GM19372 (cell line): Measurements from ENCODE around the gene SASH3.
"Not testable (repeated sequence)": the region's sequence is repeated elsewhere in the genome, so short reads cannot be mapped to it uniquely, and the experiment has no call there.

Source experiments
- ATAC-seq: cut with Tn5 transposase; IDR thresholded peaks from one replicate; pipeline ENCODE4 v1.9.1; 2021; ENCODE audit warnings: mild to moderate bottlenecking, low read depth, moderate library complexity; ENCODE audit not compliant: unreplicated experiment

Gene SASH3

GRCh38 chrX:129779747-129780146, at the start of gene SASH3:
Gene SASH3 (plus strand): TSS chrX:129779949. CDS start chrX:129780098, 149 bp downstream.
- ATAC-seq = peak; percentile 24

- no peak for ATAC-seq
These were observed 48.5 kb upstream of the SASH3 start for GRCh38 chrX:129731228-129731627.

DNA sequence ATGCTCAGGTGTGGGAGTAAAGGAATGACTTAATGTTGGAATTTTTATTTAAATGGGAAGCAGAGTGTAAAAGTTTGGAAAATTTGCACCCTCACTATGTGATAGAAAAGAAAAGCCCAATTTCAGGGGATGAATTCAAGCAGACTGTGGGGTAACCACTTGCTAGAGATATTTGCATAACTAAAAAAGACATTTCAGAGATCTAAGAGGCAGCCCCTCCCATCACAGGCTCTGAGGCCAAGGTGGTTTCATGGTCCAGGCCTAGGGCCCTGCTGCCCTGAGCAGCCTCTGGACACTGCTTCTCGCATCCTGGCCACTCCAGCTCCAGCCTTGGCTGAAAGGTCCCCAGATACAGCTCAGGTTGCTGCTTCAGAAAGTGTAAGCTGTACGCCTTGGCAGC, 46.9 kb upstream of the SASH3 start:
- ATAC-seq = no peak

DNA sequence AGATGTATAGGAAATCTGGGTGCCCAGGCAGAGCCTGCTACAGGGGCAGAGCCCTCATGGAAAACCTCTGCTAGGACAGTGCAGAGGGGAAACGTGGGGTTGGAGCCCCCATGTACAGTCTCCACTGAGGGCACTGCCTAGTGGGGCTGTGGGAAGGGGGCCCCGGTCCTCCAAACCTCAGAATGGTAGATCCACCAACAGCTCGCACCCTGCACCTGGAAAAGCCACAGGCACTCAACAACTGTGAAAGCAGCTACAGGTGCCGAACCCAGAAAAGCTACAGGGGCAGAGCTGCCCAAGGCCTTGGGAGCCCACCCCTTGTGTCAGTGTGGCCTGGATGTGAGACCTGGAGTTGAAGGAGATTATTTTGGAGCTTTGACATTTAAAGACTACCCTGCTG, 46.4 kb upstream of the SASH3 start:
- no peak for ATAC-seq

- ATAC-seq = no peak
These were observed 43.3 kb upstream of the SASH3 start for GRCh38 chrX:129736491-129736890.

- no peak for ATAC-seq
These were observed 41.8 kb upstream of the SASH3 start for GRCh38 chrX:129737916-129738315.

GRCh38 chrX:129738466-129739308, 41.1 kb upstream of the SASH3 start, which contains the start of gene XPNPEP2:
Gene XPNPEP2 (plus strand): TSS chrX:129738979. CDS start chrX:129739214, 235 bp downstream.
- no peak for ATAC-seq

DNA sequence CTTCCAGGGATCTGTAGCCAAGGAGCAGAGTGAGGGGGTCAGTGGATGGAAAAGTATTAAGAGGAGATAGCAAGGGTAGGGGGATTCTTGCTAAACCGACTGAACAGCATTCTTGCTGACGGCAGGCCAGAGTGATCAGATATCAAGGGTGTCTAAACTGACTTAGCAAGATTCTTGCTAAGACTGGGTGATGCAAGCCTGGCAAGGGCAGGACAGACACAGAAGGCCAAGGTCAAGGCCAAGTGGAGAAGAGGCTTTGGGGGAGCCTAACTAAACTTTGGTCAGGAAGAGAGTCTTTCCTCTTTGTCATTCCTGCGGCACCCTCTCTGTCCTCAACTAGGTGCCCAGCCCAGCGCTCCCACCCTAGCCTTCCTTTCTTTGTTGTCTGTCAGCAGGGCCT, 40.2 kb upstream of the SASH3 start:
- no peak for ATAC-seq

GRCh38 chrX:129741880-129742758, 37.6 kb upstream of the SASH3 start:
- ATAC-seq = no peak

GRCh38 chrX:129742759-129743152, 37.0 kb upstream of the SASH3 start:
- not testable (repeated sequence) for ATAC-seq

- no peak for ATAC-seq
These were observed 35.9 kb upstream of the SASH3 start for GRCh38 chrX:129743821-129744220.

DNA sequence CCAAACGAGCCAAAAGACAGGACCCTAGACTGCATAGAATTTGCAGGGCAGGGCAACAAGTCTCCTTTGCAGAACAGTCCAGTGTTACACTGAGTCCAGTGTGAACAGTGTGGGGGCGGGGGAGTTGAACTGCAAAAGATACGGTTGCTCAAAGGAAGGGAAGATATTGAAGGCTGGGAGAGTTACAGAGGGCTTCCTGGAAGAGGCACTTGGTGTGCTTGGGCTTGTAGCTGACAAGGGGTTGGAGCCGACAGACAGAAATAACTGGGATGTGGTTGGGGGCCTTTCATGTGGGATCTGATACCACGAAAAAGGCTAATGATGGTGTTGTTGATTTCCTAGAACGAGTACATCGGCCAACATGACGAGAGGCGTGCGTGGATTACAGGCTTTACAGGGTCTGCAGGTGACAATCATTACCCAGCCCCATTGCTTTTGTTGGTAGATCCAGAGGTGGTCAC, 34.9 kb upstream of the SASH3 start:
- ATAC-seq = no peak

DNA sequence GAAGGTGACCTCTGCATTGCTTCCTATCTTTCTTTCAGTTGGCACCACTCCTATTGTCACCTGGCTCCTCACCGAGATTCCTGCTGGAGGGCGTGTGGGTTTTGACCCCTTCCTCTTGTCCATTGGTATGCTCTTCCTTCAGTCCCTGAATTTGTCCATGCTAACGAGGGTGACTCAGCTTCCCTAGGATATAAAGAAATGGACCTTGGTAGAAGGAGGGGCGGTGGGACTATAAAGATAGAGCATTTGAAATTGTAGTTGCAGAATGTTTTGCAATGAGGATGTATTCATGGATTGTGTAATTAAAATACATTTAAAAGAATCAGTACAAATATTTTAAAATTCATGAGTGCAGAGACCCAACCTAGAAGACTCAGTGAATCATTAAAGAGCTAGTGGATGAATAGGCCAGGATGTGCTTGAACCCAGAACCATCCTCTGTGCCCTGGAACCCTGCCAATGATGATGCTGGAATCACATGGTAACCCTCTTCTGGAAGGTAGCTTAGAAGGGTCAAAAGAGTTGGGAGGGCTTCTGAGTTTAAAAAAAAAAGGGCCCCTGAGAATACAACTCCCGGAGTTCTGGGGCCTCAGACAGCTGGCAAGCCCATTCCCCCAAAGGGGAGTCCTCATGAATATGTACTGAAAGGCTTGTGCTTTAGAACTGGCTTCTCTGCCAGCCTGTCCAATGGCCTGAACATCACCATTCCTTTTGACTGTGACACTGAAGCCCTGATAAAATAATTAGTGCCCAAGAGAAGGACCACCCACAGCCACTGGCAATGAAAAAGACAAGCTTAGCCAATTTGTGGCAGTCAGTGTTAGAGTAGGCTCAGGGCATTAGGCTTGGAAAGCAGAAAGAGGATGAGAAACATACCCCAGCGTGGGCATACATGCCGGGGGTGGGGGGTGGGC, 32.9 kb upstream of the SASH3 start:
- ATAC-seq = no peak

DNA sequence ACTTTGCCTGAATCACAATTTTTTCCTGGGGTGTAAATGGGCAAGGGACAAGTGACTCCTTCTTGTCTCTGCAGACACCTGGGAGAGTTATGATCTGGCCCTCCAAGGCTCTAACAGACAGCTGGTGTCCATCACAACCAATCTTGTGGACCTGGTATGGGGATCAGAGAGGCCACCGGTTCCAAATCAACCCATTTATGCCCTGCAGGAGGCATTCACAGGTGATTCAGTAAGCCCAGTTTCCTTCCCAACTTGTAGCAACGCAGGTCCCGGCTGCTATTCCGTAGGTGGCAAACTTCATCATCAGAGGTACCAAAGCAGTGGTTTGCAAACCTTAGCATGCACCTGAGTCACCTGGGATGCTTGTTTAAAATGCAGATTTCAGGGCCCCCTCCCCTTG, 32.2 kb upstream of the SASH3 start:
- no peak for ATAC-seq

GRCh38 chrX:129748305-129748704, 31.4 kb upstream of the SASH3 start:
- no peak for ATAC-seq

GRCh38 chrX:129749069-129749468, 30.7 kb upstream of the SASH3 start:
- no peak for ATAC-seq

GRCh38 chrX:129750971-129751370, 28.8 kb upstream of the SASH3 start:
- ATAC-seq = no peak

GRCh38 chrX:129754056-129755024, 25.4 kb upstream of the SASH3 start:
- ATAC-seq = no peak
